OCI-LY3 (cell line): Measurements from ENCODE around the gene NUDCD3.

Experiments
- EZH2phosphoT487 ChIP-seq: fragments of 200-600 bp; shearing (Covaris generic); IDR thresholded peaks from 2 replicates; pipeline ENCODE4 v1.6.1; 2018; ENCODE audit warnings: antibody characterized with exemption, mixed run types, low read depth
- TF ChIP-seq, protein P1 (sequence below): fragments of 200-600, 300-600 bp; sonication (generic); IDR thresholded peaks from 2 replicates; pipeline ENCODE4 v1.5.1; 2014; ENCODE audit warnings: antibody characterized with exemption, low read length, low read depth

DNA sequence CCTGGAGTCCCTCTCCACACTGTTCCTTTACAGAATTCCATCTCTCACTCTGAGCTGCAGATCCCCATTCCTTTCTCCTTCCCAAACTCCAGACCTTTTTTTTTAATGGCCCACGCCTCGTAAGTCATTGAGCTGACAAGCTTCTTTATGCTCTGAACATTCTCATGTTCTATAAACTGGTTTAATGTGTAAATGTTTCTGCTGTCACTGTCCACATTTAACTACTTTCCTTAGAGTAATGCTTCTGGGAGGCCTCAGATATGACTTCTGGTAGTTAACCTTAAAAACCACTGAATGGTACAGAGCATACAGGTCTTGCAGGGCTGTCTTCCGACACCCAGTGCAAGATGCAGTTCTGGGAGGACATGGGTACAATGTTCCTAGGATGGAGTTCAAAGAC is 94.0 kb downstream of the NUDCD3 start:
- TF ChIP-seq, protein P1, sequence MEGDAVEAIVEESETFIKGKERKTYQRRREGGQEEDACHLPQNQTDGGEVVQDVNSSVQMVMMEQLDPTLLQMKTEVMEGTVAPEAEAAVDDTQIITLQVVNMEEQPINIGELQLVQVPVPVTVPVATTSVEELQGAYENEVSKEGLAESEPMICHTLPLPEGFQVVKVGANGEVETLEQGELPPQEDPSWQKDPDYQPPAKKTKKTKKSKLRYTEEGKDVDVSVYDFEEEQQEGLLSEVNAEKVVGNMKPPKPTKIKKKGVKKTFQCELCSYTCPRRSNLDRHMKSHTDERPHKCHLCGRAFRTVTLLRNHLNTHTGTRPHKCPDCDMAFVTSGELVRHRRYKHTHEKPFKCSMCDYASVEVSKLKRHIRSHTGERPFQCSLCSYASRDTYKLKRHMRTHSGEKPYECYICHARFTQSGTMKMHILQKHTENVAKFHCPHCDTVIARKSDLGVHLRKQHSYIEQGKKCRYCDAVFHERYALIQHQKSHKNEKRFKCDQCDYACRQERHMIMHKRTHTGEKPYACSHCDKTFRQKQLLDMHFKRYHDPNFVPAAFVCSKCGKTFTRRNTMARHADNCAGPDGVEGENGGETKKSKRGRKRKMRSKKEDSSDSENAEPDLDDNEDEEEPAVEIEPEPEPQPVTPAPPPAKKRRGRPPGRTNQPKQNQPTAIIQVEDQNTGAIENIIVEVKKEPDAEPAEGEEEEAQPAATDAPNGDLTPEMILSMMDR: no peak
- no peak for TF ChIP-seq EZH2phosphoT487
